HS-27A (cell line): Measurements from ENCODE around the gene TXNDC16.
"Not testable (repeated sequence)": the region's sequence is repeated elsewhere in the genome, so short reads cannot be mapped to it uniquely, and the experiment has no call there.

ENCODE experiments used
- DNase-seq: peaks from one replicate; pipeline ENCODE4 v3.0.0-alpha.2; 2012; ENCODE audit warnings: low read depth, missing footprints

The TXNDC16 gene

GRCh38 chr14:52552063-52552988 is at the start of gene TXNDC16, which contains the start of gene GPR137C:
Gene TXNDC16 (minus strand): TSS chr14:52552505. CDS start chr14:52543557, 8,948 bp downstream.
Gene GPR137C (plus strand): TSS chr14:52552836. CDS start chr14:52553148, 312 bp downstream.
- peak; percentile 98 for DNase-seq

GRCh38 chr14:52599974-52600373 is 47.7 kb upstream of the TXNDC16 start:
- no peak for DNase-seq

GRCh38 chr14:52598568-52598967 is 46.3 kb upstream of the TXNDC16 start:
- no peak for DNase-seq

- no peak for DNase-seq
Measured at GRCh38 chr14:52596861-52597260, 44.6 kb upstream of the TXNDC16 start.

- DNase-seq, result no peak
Measured at GRCh38 chr14:52596320-52596719, 44.0 kb upstream of the TXNDC16 start.

- no peak for DNase-seq
Measured at GRCh38 chr14:52590318-52590717, 38.0 kb upstream of the TXNDC16 start.

GRCh38 chr14:52589646-52590045 is 37.3 kb upstream of the TXNDC16 start:
- no peak for DNase-seq

GRCh38 chr14:52583544-52583943 is 31.2 kb upstream of the TXNDC16 start:
- no peak for DNase-seq

GRCh38 chr14:52575858-52576257 is 23.6 kb upstream of the TXNDC16 start:
- DNase-seq, result no peak

GRCh38 chr14:52568454-52568853 is 16.1 kb upstream of the TXNDC16 start:
- not testable (repeated sequence) for DNase-seq

- DNase-seq, result peak; percentile 12
Measured at GRCh38 chr14:52563120-52563519, 10.8 kb upstream of the TXNDC16 start.

- no peak for DNase-seq
Measured at GRCh38 chr14:52558688-52559087, 6.4 kb upstream of the TXNDC16 start.

GRCh38 chr14:52553671-52554575 is 1.6 kb upstream of the TXNDC16 start:
- DNase-seq, result peak; percentile 55

GRCh38 chr14:52553002-52553670 is 831 bp upstream of the TXNDC16 start:
- no peak for DNase-seq

- peak; percentile 12 for DNase-seq
Measured at GRCh38 chr14:52551696-52552062, 626 bp downstream of the TXNDC16 start.

- no peak for DNase-seq
Measured at GRCh38 chr14:52551205-52551604, 1.1 kb downstream of the TXNDC16 start.

GRCh38 chr14:52550661-52551060 is 1.6 kb downstream of the TXNDC16 start:
- DNase-seq, result no peak

- no peak for DNase-seq
Measured at GRCh38 chr14:52547526-52547925, 4.8 kb downstream of the TXNDC16 start.

- DNase-seq, result no peak
Measured at GRCh38 chr14:52547027-52547426, 5.3 kb downstream of the TXNDC16 start.

- no peak for DNase-seq
Measured at GRCh38 chr14:52546318-52546670, 6.0 kb downstream of the TXNDC16 start.

- DNase-seq, result no peak
Measured at GRCh38 chr14:52545584-52546317, 6.6 kb downstream of the TXNDC16 start.
